Camera-type eye (tissue), 1 donor: ENCODE measurements around the gene FBXL4. TPM values are rescaled to one million over a fixed set of nuclear protein-coding genes. Genes with fewer than 3 reads are reported as not detected.

Experiments
- total RNA-seq: library from RNA; depleted of rRNA; stranded (reverse); fragments of >200 nt; gene quantifications from one replicate; pipeline ENCODE4 v1.2.3, GENCODE V29; 2014

Gene FBXL4
- 46.6 TPM for total RNA-seq

DNA sequence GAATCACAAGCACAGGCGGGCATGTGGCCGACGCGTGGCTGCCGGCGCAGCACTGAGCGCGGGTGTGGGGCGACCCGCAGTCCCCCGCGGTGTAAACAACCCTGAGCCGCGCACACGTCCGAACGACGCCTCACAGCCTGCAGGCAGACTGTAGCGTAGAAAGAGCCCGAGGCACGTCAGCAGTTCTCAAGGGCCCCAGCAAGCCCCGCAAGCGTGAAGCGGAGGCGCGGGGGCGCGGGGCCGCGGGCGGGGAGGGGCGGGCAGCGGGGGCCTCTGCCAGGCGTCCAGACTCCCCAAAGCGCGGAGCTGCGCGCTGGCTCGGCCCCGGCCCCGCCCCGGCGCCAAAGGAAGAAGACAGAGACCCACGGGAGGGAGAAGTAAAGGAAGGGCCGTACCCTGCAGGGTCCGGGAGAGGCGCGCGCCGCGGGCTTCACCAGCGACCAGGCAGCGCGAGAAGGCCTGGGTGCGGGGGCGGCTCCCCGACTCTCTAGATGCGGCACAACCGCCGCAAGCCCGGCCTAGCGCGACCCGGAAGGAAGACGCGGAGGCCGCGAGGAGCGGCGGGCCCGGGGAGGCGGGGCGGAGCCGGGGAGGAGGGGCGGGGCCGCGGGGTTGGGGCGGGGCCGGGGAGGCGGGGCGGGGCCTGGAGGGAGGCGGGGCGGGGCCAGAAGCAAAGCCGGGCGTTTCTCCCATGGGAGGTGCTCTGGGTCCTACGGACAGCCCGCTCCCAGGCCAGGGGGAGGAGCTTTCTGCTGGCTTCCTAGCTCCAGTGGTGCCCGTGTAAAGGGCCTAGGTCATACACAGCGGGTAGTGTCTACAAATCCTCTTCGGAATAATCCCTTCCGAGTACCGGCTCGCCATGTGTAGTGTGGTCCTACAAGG is at the start of gene FBXL4:
Gene FBXL4 (minus strand): TSS at position 536 of the 882 bp plus-strand sequence. CDS start 20,958 bp downstream, outside the sequence.

DNA sequence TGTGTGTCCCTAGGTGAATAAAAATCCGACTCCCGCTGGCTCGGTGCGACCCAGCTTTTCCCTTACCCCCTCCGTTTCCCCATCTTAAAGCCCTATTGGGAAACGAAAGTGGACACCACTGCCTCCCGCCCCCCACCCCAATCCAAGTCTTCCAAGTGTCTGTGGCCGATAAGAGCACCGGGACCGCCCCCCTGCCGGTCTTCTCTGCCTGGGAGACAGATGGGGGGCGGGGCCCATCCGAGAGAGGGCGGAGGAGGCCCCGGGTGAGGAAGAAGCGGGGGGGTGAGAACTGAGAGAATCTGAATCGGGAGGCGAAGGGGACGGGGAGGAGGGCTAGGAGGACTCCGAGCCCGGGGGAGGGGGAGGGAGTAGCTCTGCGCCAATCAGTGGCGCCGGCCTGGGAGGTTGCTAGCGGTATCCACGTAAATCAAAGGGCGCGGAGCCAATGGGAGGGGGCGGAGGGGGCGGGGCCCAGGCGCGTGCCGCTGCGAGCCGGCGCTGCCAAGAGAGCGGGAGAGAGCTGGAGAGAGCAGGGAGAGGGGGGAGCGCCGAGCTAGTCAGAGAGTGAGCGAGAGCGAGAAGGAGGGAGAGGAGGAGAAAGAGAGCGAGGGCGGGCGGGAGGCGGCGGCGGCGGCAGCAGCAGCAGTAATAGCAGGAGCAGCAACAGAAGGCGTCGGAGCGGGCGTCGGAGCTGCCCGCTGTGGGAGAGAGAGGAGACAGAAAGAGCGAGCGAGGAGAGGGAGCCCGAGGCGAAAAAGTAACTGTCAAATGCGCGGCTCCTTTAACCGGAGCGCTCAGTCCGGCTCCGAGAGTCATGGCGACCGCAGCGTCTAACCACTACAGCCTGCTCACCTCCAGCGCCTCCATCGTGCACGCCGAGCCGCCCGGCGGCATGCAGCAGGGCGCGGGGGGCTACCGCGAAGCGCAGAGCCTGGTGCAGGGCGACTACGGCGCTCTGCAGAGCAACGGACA is 113.4 kb downstream of the FBXL4 start, which contains the start of gene POU3F2:
Gene POU3F2 (plus strand): TSS at position 515 of the 972 bp plus-strand sequence. CDS start 300 bp downstream, at position 815.

Other genes with a start within 250 kb of the FBXL4 start
- gene POU3F2, start 113.4 kb downstream of the FBXL4 start, total RNA-seq, result 5.4 TPM